ENCODE results near the gene AKIRIN2. TPM values are rescaled to one million over a fixed set of nuclear protein-coding genes. Genes with fewer than 3 reads are reported as not detected.

Gene AKIRIN2
- total and polyA plus RNA-seq, 9 of the 15 experiments (the other 6 are each of a cell fraction or from before 2014, with no cell fraction given), result 5.8 to 63.9 (median 28.1) TPM

GRCh38 chr6:87706187-87706966 is 4.3 kb upstream of the AKIRIN2 start (continued):
- no peak for TF ChIP-seq USF1 (CRISPR knock-in tag; IDR thresholded peaks at IDR 0.05)
- no peak for TF ChIP-seq STAT5A (IDR thresholded peaks at IDR 0.05; ENCODE audit: borderline replicate concordance, low read length)
- TF ChIP-seq BRF1 (IDR thresholded peaks at IDR 0.05; ENCODE audit: borderline replicate concordance, extremely low read depth, insufficient read length), result no peak
- no peak for TF ChIP-seq ZNF12 (CRISPR knock-in tag; IDR thresholded peaks at IDR 0.05)
- TF ChIP-seq ZNF165 (CRISPR knock-in tag; IDR thresholded peaks at IDR 0.05; ENCODE audit: borderline replicate concordance), result no peak
- no peak for TF ChIP-seq CTBP1 (IDR thresholded peaks at IDR 0.05; ENCODE audit: borderline replicate concordance)
- TF ChIP-seq MCM3 (IDR thresholded peaks at IDR 0.05), result no peak
- no peak for TF ChIP-seq EP300 (IDR thresholded peaks at IDR 0.05; ENCODE audit: low read length)
- TF ChIP-seq CBX2 (IDR thresholded peaks at IDR 0.05; ENCODE audit: insufficient read depth, low read length, poor library complexity, severe bottlenecking), result no peak
- no peak for TF ChIP-seq SOX6 (IDR thresholded peaks at IDR 0.05)
- TF ChIP-seq WHSC1 (IDR thresholded peaks at IDR 0.05; ENCODE audit: low read length), result no peak
- no peak for TF ChIP-seq HMGN3 (IDR thresholded peaks at IDR 0.05; ENCODE audit: borderline replicate concordance, extremely low read depth, insufficient read length, low read depth, low read length)
- TF ChIP-seq ZBED1 (IDR thresholded peaks at IDR 0.05), result no peak
- TF ChIP-seq CHD1 (IDR thresholded peaks at IDR 0.05; ENCODE audit: low read length), result no peak
- no peak for TF ChIP-seq ZNF140 (CRISPR knock-in tag; IDR thresholded peaks at IDR 0.05)
- TF ChIP-seq AFF1 (IDR thresholded peaks at IDR 0.05; ENCODE audit: low read depth in 1 of 2, partially characterized antibody in 2 of 2), result no peak
- TF ChIP-seq ZNF518B (CRISPR knock-in tag; IDR thresholded peaks at IDR 0.05), result no peak
- no peak for TF ChIP-seq ESRRB (CRISPR knock-in tag; IDR thresholded peaks at IDR 0.05; ENCODE audit: borderline replicate concordance)
- no peak for TF ChIP-seq XRCC5 (IDR thresholded peaks at IDR 0.05; ENCODE audit: low read depth, low read length)
- TF ChIP-seq PRMT5 (CRISPR knock-in tag; IDR thresholded peaks at IDR 0.05), result no peak
